NCI-H2029 treated with DMSO at 0.1 percent for 48 hours (cell line): ENCODE measurements around the gene TBC1D16.

Experiments used
- DNase-seq: peaks from one replicate; lab custom pipeline; 2025; lab: John Stamatoyannopoulos, UW

Gene TBC1D16

GRCh38 chr17:80025140-80025539 is 10.5 kb downstream of the TBC1D16 start:
- peak; percentile 13 for DNase-seq

- DNase-seq: no peak
Measured at GRCh38 chr17:80024206-80024972, 11.3 kb downstream of the TBC1D16 start.

GRCh38 chr17:80023481-80024205 is 12.0 kb downstream of the TBC1D16 start:
- DNase-seq: no peak

GRCh38 chr17:80021600-80021999 is 14.1 kb downstream of the TBC1D16 start:
- no peak for DNase-seq

GRCh38 chr17:80018917-80019651 is 16.6 kb downstream of the TBC1D16 start:
- DNase-seq: no peak

- DNase-seq: no peak
Measured at GRCh38 chr17:80017226-80018010, 18.3 kb downstream of the TBC1D16 start.

- no peak for DNase-seq
Measured at GRCh38 chr17:80012765-80013741, 22.6 kb downstream of the TBC1D16 start.

GRCh38 chr17:80011989-80012555 is 23.6 kb downstream of the TBC1D16 start:
- DNase-seq: no peak

GRCh38 chr17:80010283-80010858 is 25.3 kb downstream of the TBC1D16 start:
- DNase-seq: no peak

- DNase-seq: no peak
Measured at GRCh38 chr17:80009391-80010282, 26.0 kb downstream of the TBC1D16 start.

GRCh38 chr17:80008848-80009247 is 26.8 kb downstream of the TBC1D16 start:
- DNase-seq: no peak

GRCh38 chr17:80008383-80008840 is 27.3 kb downstream of the TBC1D16 start:
- peak; percentile 84 for DNase-seq

GRCh38 chr17:80007939-80008338 is 27.7 kb downstream of the TBC1D16 start:
- no peak for DNase-seq

GRCh38 chr17:80006811-80007752 is 28.6 kb downstream of the TBC1D16 start:
- DNase-seq: no peak

GRCh38 chr17:80006339-80006720 is 29.3 kb downstream of the TBC1D16 start:
- no peak for DNase-seq

- peak; percentile 22 for DNase-seq
Measured at GRCh38 chr17:80005360-80006338, 30.0 kb downstream of the TBC1D16 start.
